Panc1 (cell line): Measurements from ENCODE around the gene SH3BP2. TPM values are rescaled to one million over a fixed set of nuclear protein-coding genes. Genes with fewer than 3 reads are reported as not detected.

Experiments used
- ATAC-seq: fragments of 200-7000 bp; cut with Tn5 transposase; 2 replicates; pipeline ENCODE4 v1.9.1; 2020; ENCODE audit warnings: mild to moderate bottlenecking, moderate library complexity
- BruUV-seq: library from RNA; stranded (reverse); fragments of 400-500 nt; replicated peaks from 2 replicates; lab custom pipeline; 2021; lab: Mats Ljungman, UMichigan
- CTCF ChIA-PET: fragments of 300-600 bp; sonication (Branson Sonifier 250); formaldehyde crosslinking; loops from one replicate; lab custom pipeline; 2022; ENCODE audit warnings: antibody characterized with exemption; lab: Charles Lee
- POLR2A ChIA-PET: fragments of 300-600 bp; sonication (Branson Sonifier 250); formaldehyde crosslinking; loops from one replicate; lab custom pipeline; 2022; ENCODE audit warnings: antibody characterized with exemption; lab: Charles Lee
- DNase-seq: peaks from one replicate; pipeline ENCODE4 v3.0.0-alpha.2; 2010; ENCODE audit warnings: low read depth, low spot score
- H3K27ac ChIP-seq: 2 replicates; pipeline ENCODE4 v1.5.1; 2011; ENCODE audit warnings: mild to moderate bottlenecking, low read length, inconsistent platforms
- H3K27me3 ChIP-seq: fragments of 200-500 bp; sonication (Bioruptor generic); 2 replicates; pipeline ENCODE4 v1.6.0; 2014; ENCODE audit warnings: low read length, inconsistent platforms; ENCODE audit not compliant: control insufficient read depth, insufficient read depth
- H3K36me3 ChIP-seq: fragments of 200-500 bp; sonication (Bioruptor generic); 2 replicates; pipeline ENCODE4 v1.5.1; 2014; ENCODE audit warnings: inconsistent platforms, mild to moderate bottlenecking, low read length, moderate library complexity; ENCODE audit not compliant: control insufficient read depth, insufficient read depth
- H3K4me1 ChIP-seq: 2 replicates; pipeline ENCODE4 v1.5.1; 2011; ENCODE audit warnings: inconsistent platforms, mild to moderate bottlenecking, low read length, moderate library complexity; ENCODE audit not compliant: control insufficient read depth, insufficient read depth
- H3K4me3 ChIP-seq, 2 experiments: 2 replicates each; pipeline ENCODE4 v1.5.1; 2011 to 2012; ENCODE audit warnings: low read depth in 2 of 2, low read length in 2 of 2, mild to moderate bottlenecking in 2 of 2, inconsistent platforms in 1 of 2, moderate library complexity in 1 of 2
- H3K9me3 ChIP-seq: fragments of 200-500 bp; sonication (Bioruptor generic); 2 replicates; pipeline ENCODE4 v1.5.1; 2014; ENCODE audit warnings: low read depth, mild to moderate bottlenecking, inconsistent platforms, low read length, moderate library complexity; ENCODE audit not compliant: control insufficient read depth, insufficient read depth
- POLR2AphosphoS5 ChIP-seq: IDR thresholded peaks from 2 replicates; pipeline ENCODE4 v1.6.1; 2012; ENCODE audit warnings: mild to moderate bottlenecking, low read depth, low read length, moderate library complexity
- REST ChIP-seq, 2 experiments: IDR thresholded peaks; 2 replicates each; pipeline ENCODE4 v1.6.1; 2011 to 2012; ENCODE audit warnings: low read depth in 2 of 2, control low read depth in 1 of 2, low read length in 1 of 2, mild to moderate bottlenecking in 1 of 2, moderate library complexity in 1 of 2; ENCODE audit not compliant: insufficient read depth in 1 of 2
- SIN3A ChIP-seq: IDR thresholded peaks from 2 replicates; pipeline ENCODE4 v1.6.1; 2012; ENCODE audit warnings: low read depth, mild to moderate bottlenecking, low read length, moderate library complexity, borderline replicate concordance; ENCODE audit not compliant: insufficient read depth
- TCF7L2 ChIP-seq: IDR thresholded peaks from 2 replicates; pipeline ENCODE4 v1.6.1; 2011; ENCODE audit warnings: mild to moderate bottlenecking, low read depth, low read length, inconsistent platforms
- in situ Hi-C: cut with HindIII; loops from 2 replicates; pipeline ENCODE4 v1.10.0; 2016; ENCODE audit warnings: low sequenced_read_pairs, low pct_unique_long_range_greater_than_20kb
- intact Hi-C: fragments of 100-400 bp; cut with micrococcal nuclease; formaldehyde crosslinking; loops from one replicate; pipeline ENCODE4 v1.10.0; 2022; ENCODE audit not compliant: unreplicated experiment
- total RNA-seq: library from RNA; stranded (reverse); gene quantifications from one replicate; pipeline ENCODE4 v1.2.1, GENCODE V29; 2021; ENCODE audit not compliant: unreplicated experiment
- TF ChIP-seq, protein P1 (sequence below): fragments of 450-650 bp; IDR thresholded peaks from 2 replicates; pipeline ENCODE4 v1.5.1; 2017; ENCODE audit warnings: mild to moderate bottlenecking

Gene SH3BP2
- total RNA-seq, 1 experiment from 2014 or later: 93.4 TPM

- Histone ChIP-seq H3K4me3 (no peak overlapping the region), H3K27me3 (no peaks in the 10 kb centered on the region), H3K4me1 (peaks cover 48% of the 10 kb centered on the region), H3K9me3 (no peaks in the 10 kb centered on the region), H3K27ac (no peak overlapping the region), H3K36me3 (no peaks in the 10 kb centered on the region)
- intact Hi-C loops (no loop called here), in situ Hi-C loops (no loop called here)
- TF ChIP-seq, protein P1, sequence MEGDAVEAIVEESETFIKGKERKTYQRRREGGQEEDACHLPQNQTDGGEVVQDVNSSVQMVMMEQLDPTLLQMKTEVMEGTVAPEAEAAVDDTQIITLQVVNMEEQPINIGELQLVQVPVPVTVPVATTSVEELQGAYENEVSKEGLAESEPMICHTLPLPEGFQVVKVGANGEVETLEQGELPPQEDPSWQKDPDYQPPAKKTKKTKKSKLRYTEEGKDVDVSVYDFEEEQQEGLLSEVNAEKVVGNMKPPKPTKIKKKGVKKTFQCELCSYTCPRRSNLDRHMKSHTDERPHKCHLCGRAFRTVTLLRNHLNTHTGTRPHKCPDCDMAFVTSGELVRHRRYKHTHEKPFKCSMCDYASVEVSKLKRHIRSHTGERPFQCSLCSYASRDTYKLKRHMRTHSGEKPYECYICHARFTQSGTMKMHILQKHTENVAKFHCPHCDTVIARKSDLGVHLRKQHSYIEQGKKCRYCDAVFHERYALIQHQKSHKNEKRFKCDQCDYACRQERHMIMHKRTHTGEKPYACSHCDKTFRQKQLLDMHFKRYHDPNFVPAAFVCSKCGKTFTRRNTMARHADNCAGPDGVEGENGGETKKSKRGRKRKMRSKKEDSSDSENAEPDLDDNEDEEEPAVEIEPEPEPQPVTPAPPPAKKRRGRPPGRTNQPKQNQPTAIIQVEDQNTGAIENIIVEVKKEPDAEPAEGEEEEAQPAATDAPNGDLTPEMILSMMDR: no peak
- TF ChIP-seq POLR2AphosphoS5 (no peak), SIN3A (no peak), TCF7L2 (no peak), REST (IDR thresholded peaks at IDR 0.05; ENCODE audit: insufficient read depth in 1 of 2, low read depth in 2 of 2, low read length in 1 of 2) (no peak)
- ChIA-PET POLR2A (no interaction called here), CTCF (no interaction called here)
- BruUV-seq: no TSS peak
- DNase-seq (no peak), ATAC-seq (no peak)
Observed at GRCh38 chr4:2804449-2804972, 11.6 kb downstream of the SH3BP2 start.

DNA sequence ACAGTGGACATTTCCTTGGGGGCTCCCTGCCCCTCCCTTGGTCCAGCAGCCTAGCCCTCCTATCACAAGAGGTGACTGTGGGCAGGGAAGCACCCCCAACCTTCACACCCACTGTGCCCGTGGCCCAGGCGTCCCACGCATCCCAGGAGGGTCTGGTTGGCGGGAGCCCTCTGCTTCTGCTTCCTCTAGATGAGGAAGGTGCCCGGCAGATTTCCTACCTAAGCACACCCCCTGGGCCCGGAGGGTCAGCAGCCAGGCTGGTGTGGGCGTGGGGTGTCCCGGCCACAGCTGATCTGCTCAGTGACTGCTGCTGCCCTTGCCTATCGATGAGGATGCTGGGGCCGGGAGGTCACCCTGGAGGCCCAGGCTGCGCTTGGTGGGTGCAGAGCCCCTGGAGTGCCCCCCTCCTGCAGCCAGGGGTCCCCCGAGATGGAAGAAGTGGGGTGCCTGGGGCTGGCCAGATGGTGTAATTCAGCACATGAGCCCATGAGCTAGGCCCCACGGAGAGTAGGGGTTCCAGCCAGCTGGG lies 12.2 kb downstream of the SH3BP2 start:
- no TSS peak for BruUV-seq
- in situ Hi-C loops (no loop called here), intact Hi-C loops (no loop called here)
- no peaks in the 10 kb centered on the region for H3K9me3 ChIP-seq
- peaks cover 49% of the 10 kb centered on the region for H3K4me1 ChIP-seq
- DNase-seq: no peak
- no peak for ATAC-seq
- no peaks in the 10 kb centered on the region for H3K27me3 ChIP-seq
- no peak overlapping the region for H3K4me3 ChIP-seq
- H3K36me3 ChIP-seq: no peaks in the 10 kb centered on the region
- H3K27ac ChIP-seq: 0 out of 2 replicates have a peak overlapping the region, but pooled peaks have one; percentile 12
- CTCF ChIA-PET: no interaction called here
- POLR2A ChIA-PET: no interaction called here
- TF ChIP-seq TCF7L2 (no peak), REST (IDR thresholded peaks at IDR 0.05; ENCODE audit: insufficient read depth in 1 of 2, low read depth in 2 of 2, low read length in 1 of 2) (no peak), SIN3A (no peak), POLR2AphosphoS5 (no peak)
- TF ChIP-seq, protein P1: no peak
